PC-3 (cell line): Measurements from ENCODE around the gene THY1. TPM values are rescaled to one million over a fixed set of nuclear protein-coding genes. Genes with fewer than 3 reads are reported as not detected.

Source experiments
- ATAC-seq: fragments of 200-7000 bp; cut with Tn5 transposase; 2 replicates; pipeline ENCODE4 v1.9.1; 2020; ENCODE audit warnings: mild to moderate bottlenecking, moderate library complexity
- BruUV-seq: library from RNA; stranded (reverse); fragments of 400-500 nt; replicated peaks from 2 replicates; lab custom pipeline; 2021; lab: Mats Ljungman, UMichigan
- CTCF ChIA-PET: fragments of 300-600 bp; sonication (Branson Sonifier 250); formaldehyde crosslinking; loops from one replicate; lab custom pipeline; 2022; ENCODE audit warnings: antibody characterized with exemption; lab: Charles Lee
- POLR2A ChIA-PET: fragments of 300-600 bp; sonication (Branson Sonifier 250); formaldehyde crosslinking; loops from one replicate; lab custom pipeline; 2022; ENCODE audit warnings: antibody characterized with exemption; ENCODE audit not compliant: unreplicated experiment; lab: Charles Lee
- DNase-seq: peaks from one replicate; pipeline ENCODE4 v3.0.0-alpha.2; 2015
- H2AFZ ChIP-seq: fragments of 300-600 bp; sonication (generic); 2 replicates; pipeline ENCODE4 v1.6.0; 2016; ENCODE audit warnings: antibody characterized with exemption, low read length
- H3F3A ChIP-seq: fragments of 300-600 bp; sonication (generic); one replicate; pipeline ENCODE4 v1.6.0; 2017; ENCODE audit warnings: antibody characterized with exemption, low read length, control low read depth, mild to moderate bottlenecking; ENCODE audit not compliant: unreplicated experiment
- H3K27ac ChIP-seq: fragments of 300-600 bp; sonication (generic); 2 replicates; pipeline ENCODE4 v1.5.1; 2016; ENCODE audit warnings: mild to moderate bottlenecking, low read length
- H3K27me3 ChIP-seq: fragments of 300-600 bp; sonication (generic); 2 replicates; pipeline ENCODE4 v1.6.1; 2016; ENCODE audit warnings: low read length, mixed read lengths
- H3K36me3 ChIP-seq: fragments of 300-600 bp; sonication (generic); 2 replicates; pipeline ENCODE4 v1.6.1; 2016; ENCODE audit warnings: low read depth, mixed run types, low read length, mixed read lengths
- H3K4me1 ChIP-seq: fragments of 300-600 bp; sonication (generic); 2 replicates; pipeline ENCODE4 v1.5.1; 2016; ENCODE audit warnings: low read length; ENCODE audit not compliant: insufficient read depth
- H3K4me2 ChIP-seq: fragments of 300-600 bp; sonication (generic); 2 replicates; pipeline ENCODE4 v1.6.0; 2016; ENCODE audit warnings: low read length
- H3K4me3 ChIP-seq: fragments of 300-600 bp; sonication (generic); 2 replicates; pipeline ENCODE4 v1.5.1; 2016; ENCODE audit warnings: mild to moderate bottlenecking, low read length, mixed read lengths
- H3K79me2 ChIP-seq: fragments of 300-600 bp; sonication (generic); 2 replicates; pipeline ENCODE4 v1.6.1; 2017; ENCODE audit warnings: low read length, mixed read lengths
- H3K9ac ChIP-seq: fragments of 300-600 bp; sonication (generic); 2 replicates; pipeline ENCODE4 v1.6.0; 2016; ENCODE audit warnings: mild to moderate bottlenecking, low read length
- H3K9me2 ChIP-seq: fragments of 300-600 bp; sonication (generic); replicated peaks from 2 replicates; pipeline ENCODE4 v1.6.1; 2016; ENCODE audit warnings: mixed run types, low read length, mixed read lengths
- H3K9me3 ChIP-seq: fragments of 300-600 bp; sonication (generic); 2 replicates; pipeline ENCODE4 v1.6.1; 2016; ENCODE audit warnings: low read length, mixed read lengths
- H4K20me1 ChIP-seq: fragments of 300-600 bp; sonication (generic); 2 replicates; pipeline ENCODE4 v1.6.1; 2016; ENCODE audit warnings: low read length, mixed read lengths
- CTCF ChIP-seq: fragments of 300-600 bp; sonication (generic); conservative IDR thresholded peaks from 2 replicates; pipeline ENCODE4 v1.5.1; 2017; ENCODE audit warnings: antibody characterized with exemption, low read depth, mild to moderate bottlenecking, low read length
- EZH2 ChIP-seq: fragments of 300-600 bp; sonication (generic); IDR thresholded peaks from one replicate; pipeline ENCODE4 v1.6.1; 2017; ENCODE audit warnings: antibody characterized with exemption, mild to moderate bottlenecking, low read length; ENCODE audit not compliant: unreplicated experiment
- EZH2phosphoT487 ChIP-seq: fragments of 300-600 bp; sonication (generic); IDR thresholded peaks from 2 replicates; pipeline ENCODE4 v1.6.1; 2018; ENCODE audit warnings: mild to moderate bottlenecking, antibody characterized with exemption, low read length, borderline replicate concordance
- intact Hi-C: fragments of 100-400 bp; cut with micrococcal nuclease; formaldehyde crosslinking; loops from 2 replicates; pipeline ENCODE4 v1.9.0; 2023
- total RNA-seq: library from RNA; depleted of rRNA; stranded (reverse); fragments of >200 nt; gene quantifications from 2 replicates; pipeline ENCODE4 v1.2.3, GENCODE V29; 2014

The THY1 gene
- total RNA-seq, 1 experiment from 2014 or later: not detected

GRCh38 chr11:119373059-119373920 is 49.7 kb downstream of the THY1 start:
- Histone ChIP-seq H3F3A (no peaks in the 10 kb centered on the region), H3K9ac (no peak overlapping the region), H3K9me3 (no peaks in the 10 kb centered on the region), H3K27ac (no peak overlapping the region), H3K4me1 (peaks cover 22% of the 10 kb centered on the region), H4K20me1 (no peaks in the 10 kb centered on the region), H3K27me3 (no peaks in the 10 kb centered on the region), H3K79me2 (no peaks in the 10 kb centered on the region), H3K9me2 (no peaks in the 10 kb centered on the region), H3K4me3 (no peak overlapping the region), H3K36me3 (no peaks in the 10 kb centered on the region), H3K4me2 (no peak overlapping the region), H2AFZ (no peak overlapping the region)
- ChIA-PET POLR2A (no interaction called here), CTCF (interaction anchor here (0.7 to 2.1 kb wide), 5 partner anchors 12 to 101 kb away, joined by 3 to 28 read pairs (median 10); no protein-coding TSS in a partner anchor)
- TF ChIP-seq EZH2 (no peak), CTCF (no peak), EZH2phosphoT487 (no peak)
- ATAC-seq (no peak), DNase-seq (no peak)
- no TSS peak for BruUV-seq
- intact Hi-C loops: no loop called here

DNA sequence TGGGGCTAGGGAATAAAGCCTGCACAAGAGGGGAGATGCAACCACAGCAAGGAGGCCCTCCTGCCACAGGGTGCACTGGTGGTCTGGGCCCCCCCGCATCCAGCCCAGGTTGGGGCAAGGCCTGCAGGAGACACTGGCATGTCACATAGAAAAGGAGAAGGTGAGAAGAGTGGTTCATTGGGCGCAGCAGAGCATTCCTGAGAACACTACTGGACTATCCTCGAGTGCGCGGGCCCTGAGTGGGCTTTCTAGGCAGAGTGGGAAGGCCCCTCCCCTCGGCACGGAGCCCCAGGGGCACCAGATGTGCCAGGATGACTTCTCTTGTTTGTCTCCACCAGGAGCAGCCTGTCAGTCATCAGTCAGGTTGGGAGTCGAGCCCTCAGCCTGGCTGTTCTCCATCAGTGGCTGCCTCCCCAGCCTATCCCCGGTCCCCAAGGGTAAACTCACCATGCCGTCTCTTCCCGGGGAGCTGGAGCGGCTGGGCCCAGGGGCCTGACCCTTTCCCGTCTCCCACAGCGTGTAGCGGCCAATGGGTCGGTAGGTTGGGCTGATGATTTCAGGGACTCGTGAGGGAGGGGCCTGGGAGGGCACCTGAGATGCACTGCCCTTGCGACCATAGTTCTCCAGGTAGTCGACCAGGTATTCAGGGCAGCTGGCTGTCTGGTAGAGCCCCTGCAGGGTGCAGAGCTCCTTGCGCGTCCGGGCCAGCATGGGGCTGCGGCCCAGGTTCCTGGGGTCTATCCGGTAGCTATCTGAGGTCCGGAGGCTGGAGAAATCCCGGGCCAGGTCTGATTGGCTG is 50.5 kb downstream of the THY1 start:
- ATAC-seq: no peak
- no peaks in the 10 kb centered on the region for H3K36me3 ChIP-seq
- H3K79me2 ChIP-seq: no peaks in the 10 kb centered on the region
- H3K4me1 ChIP-seq: peaks cover 20% of the 10 kb centered on the region
- CTCF ChIA-PET: interaction anchor here (0.7 to 1.0 kb wide), 2 partner anchors 16 kb away, joined by 3 read pairs; no protein-coding TSS in a partner anchor
- no peak for DNase-seq
- H3K27me3 ChIP-seq: no peaks in the 10 kb centered on the region
- H3K4me3 ChIP-seq: no peak overlapping the region
- no peak overlapping the region for H2AFZ ChIP-seq
- no peaks in the 10 kb centered on the region for H4K20me1 ChIP-seq
- H3F3A ChIP-seq: no peaks in the 10 kb centered on the region
- TF ChIP-seq CTCF (no peak), EZH2phosphoT487 (no peak), EZH2 (no peak)
- H3K4me2 ChIP-seq: no peak overlapping the region
- POLR2A ChIA-PET: no interaction called here
- no peak overlapping the region for H3K27ac ChIP-seq
- H3K9me3 ChIP-seq: no peaks in the 10 kb centered on the region
- no peak overlapping the region for H3K9ac ChIP-seq
- H3K9me2 ChIP-seq: no peaks in the 10 kb centered on the region
- intact Hi-C loops: no loop called here
- BruUV-seq: no TSS peak
